Measurements from ENCODE around the gene MVB12B.

DNA sequence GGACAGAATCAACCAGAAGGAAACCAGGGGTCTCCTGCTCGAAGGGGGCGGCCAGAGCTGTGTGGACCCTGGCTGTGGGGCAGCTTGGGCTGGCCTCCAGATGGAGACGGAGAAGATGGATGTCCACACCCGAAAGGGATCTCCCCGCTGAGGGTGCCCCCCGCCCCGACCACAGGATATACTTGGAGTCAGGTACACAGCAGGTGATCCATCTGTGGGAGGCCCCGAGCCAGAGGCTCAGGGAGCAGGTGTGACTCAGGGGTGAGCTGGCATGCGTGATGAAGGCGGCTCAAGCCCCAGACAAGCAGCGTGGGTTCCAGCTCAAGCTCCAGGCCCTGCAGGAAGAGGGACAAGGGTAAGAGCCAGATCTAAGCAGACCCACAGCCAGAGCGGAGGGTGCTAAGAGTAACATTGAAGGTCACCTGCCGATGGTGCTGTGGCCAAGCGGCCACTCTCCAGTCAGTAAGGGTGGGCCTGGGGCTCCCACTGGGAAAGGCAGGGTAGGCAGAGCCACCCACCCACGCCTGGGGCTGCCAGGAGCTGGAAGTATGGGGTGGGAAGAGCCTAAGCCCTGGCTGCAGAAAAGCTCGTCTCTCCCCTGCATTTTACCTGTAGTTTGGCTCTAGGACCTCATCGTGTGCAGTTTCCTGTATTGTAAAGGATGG, 30.6 kb upstream of the MVB12B start:
- no peak for TF ChIP-seq POLR2A (IDR thresholded peaks at IDR 0.05)
- no peak for TF ChIP-seq EP300 (IDR thresholded peaks at IDR 0.05)

Measured in tibial nerve (tissue), 3 donors.